ENCODE data around the gene DOK3.
"Not testable (repeated sequence)": the region's sequence is repeated elsewhere in the genome, so short reads cannot be mapped to it uniquely, and the experiment has no call there.

The DOK3 gene

GRCh38 chr5:177496727-177497291, 12.8 kb downstream of the DOK3 start:
- no peak for DNase-seq

GRCh38 chr5:177496070-177496726, 13.4 kb downstream of the DOK3 start:
- DNase-seq, result no peak

GRCh38 chr5:177495243-177496060, 14.2 kb downstream of the DOK3 start:
- no peak for DNase-seq

- no peak for DNase-seq
Observed at GRCh38 chr5:177494346-177495195, 15.1 kb downstream of the DOK3 start.

- no peak for DNase-seq
Observed at GRCh38 chr5:177493795-177494345, 15.8 kb downstream of the DOK3 start.

GRCh38 chr5:177492841-177493240, 16.8 kb downstream of the DOK3 start:
- no peak for DNase-seq

GRCh38 chr5:177491983-177492746, 17.5 kb downstream of the DOK3 start:
- no peak for DNase-seq

DNA sequence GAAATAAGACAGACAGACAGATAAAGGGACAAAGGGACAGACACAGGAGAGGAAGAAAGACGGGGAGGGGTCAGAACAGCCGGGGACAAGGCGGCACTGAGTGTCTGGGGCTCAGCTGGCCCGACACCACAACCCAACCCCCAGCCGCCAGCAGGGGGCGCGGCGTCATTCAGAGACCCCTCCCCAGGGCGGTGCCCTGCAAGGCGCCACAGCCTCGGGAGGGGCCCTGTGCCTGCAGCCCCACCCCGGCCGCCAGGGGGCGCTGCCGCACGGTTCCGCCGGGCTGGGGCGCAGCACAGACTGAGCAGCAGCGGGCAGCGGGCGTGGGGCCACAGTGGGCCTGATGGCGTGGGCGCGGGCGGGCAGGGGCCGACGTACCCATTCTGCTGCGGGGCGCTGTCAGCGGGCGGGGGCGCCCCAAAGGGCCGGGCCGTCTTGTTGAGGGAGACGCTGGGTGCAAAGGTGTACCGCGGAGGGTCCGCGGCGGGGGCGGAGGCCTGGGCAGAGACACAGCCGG, 18.1 kb downstream of the DOK3 start:
- DNase-seq, result no peak

- DNase-seq, result no peak
Observed at GRCh38 chr5:177490992-177491391, 18.6 kb downstream of the DOK3 start.

- no peak for DNase-seq
Observed at GRCh38 chr5:177490311-177490991, 19.2 kb downstream of the DOK3 start.

DNA sequence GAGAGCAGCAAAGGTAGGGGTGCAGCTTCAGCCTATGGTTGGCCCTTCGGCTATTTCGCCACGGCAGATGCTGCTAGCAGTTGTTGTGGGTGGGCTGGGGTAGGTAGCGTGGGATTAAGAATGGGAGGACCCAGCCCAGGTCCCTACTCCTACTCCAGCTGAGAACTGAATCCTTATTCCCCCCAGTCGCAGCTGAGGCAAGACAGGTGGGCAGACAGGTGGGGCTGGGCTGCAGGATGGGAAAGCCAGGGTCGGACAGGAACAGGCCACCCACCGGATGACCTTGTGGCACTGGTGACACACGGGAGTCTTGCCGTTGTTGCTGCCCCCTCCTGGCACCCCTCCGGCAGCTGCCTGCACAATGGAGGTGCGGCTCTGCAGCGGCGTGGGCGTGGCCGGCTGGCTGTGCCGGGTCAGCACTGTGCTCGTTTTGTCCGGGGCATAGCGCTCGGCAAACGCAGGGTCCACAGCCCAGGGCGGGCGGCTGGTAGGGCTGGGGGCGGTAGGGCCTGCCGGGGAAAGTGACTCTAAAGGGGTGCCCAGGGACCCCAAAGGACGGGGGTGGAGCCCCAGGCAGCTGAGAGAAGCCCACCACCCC, 20.4 kb downstream of the DOK3 start:
- DNase-seq, result no peak

DNA sequence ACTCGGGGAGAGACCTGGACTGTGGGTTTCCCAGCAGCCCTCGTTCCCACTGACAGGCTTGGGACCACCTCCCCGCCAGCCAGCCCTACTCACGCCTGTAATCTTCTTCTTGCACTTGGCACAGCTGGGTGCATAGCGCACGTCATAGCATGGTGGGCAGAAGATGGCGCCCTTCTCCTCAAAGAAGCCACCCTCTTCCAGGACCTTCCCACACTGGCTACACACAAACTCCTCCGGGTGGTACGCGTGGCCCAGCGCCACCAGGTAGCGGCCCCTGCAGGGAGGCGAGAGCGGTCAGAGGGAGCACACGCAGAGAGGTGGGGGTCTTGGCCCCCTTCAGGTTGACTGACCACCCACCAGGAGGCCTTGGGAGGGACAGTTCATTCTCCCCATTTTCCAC, 21.7 kb downstream of the DOK3 start:
- no peak for DNase-seq

DNA sequence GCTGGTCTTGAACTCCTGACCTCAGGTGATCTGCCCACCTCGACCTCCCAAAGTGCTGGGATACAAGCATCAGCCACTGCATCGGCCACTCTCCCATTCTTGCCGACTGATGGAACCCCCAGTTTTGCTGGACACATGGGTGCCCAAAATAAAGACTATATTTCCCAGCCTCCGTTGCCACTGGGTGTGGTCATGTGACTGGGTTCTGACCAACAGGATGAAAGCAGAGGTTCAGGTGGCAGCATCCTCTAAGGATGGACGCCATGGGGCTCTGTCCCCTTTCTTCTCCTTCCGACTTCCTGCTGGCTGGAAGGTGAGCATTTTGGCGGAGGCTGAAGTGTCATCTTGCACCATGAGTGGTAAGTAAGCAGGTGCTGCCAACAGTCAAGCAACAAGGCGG, 22.5 kb downstream of the DOK3 start:
- DNase-seq, result no peak

DNA sequence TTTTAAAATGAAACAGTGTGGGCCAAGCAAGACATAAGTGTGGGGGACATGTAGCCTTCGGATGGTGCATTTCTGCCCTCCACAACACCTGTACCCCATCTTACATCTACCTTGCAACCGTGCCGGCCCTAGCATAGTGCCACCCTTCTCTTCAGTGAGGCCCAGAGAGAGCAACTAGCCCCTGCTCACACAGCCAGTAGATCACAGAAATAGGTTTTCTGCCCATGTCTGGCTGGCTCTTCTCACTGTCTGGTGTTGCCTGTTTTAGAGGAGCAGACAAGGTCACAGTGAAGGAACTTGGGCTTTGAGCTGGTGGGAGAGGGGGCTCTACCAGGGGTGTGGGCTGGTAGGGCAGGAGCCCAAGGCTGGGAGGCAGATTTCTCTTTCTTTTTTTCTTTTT, 23.4 kb downstream of the DOK3 start:
- DNase-seq, result no peak

- DNase-seq, result not testable (repeated sequence)
Observed at GRCh38 chr5:177485753-177486152, 23.9 kb downstream of the DOK3 start.

- DNase-seq, result no peak
Observed at GRCh38 chr5:177484902-177485549, 24.6 kb downstream of the DOK3 start.

- no peak for DNase-seq
Observed at GRCh38 chr5:177483994-177484901, 25.4 kb downstream of the DOK3 start.

- no peak for DNase-seq
Observed at GRCh38 chr5:177483042-177483441, 26.6 kb downstream of the DOK3 start.

GRCh38 chr5:177482359-177482795, 27.2 kb downstream of the DOK3 start:
- no peak for DNase-seq

Measured in activated CD4-positive, alpha-beta T cell treated with anti-CD3 and anti-CD28 coated beads for 4 hours (primary cell).